ENCODE data around the gene PFN3.

GRCh38 chr5:177371120-177372033 is 29.1 kb downstream of the PFN3 start:
- TF ChIP-seq, protein P1, sequence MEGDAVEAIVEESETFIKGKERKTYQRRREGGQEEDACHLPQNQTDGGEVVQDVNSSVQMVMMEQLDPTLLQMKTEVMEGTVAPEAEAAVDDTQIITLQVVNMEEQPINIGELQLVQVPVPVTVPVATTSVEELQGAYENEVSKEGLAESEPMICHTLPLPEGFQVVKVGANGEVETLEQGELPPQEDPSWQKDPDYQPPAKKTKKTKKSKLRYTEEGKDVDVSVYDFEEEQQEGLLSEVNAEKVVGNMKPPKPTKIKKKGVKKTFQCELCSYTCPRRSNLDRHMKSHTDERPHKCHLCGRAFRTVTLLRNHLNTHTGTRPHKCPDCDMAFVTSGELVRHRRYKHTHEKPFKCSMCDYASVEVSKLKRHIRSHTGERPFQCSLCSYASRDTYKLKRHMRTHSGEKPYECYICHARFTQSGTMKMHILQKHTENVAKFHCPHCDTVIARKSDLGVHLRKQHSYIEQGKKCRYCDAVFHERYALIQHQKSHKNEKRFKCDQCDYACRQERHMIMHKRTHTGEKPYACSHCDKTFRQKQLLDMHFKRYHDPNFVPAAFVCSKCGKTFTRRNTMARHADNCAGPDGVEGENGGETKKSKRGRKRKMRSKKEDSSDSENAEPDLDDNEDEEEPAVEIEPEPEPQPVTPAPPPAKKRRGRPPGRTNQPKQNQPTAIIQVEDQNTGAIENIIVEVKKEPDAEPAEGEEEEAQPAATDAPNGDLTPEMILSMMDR (IDR thresholded peaks at IDR 0.05): no peak
- TF ChIP-seq POLR2A (IDR thresholded peaks at IDR 0.05): no peak
